ENCODE measurements around the gene CRYGA.

DNA sequence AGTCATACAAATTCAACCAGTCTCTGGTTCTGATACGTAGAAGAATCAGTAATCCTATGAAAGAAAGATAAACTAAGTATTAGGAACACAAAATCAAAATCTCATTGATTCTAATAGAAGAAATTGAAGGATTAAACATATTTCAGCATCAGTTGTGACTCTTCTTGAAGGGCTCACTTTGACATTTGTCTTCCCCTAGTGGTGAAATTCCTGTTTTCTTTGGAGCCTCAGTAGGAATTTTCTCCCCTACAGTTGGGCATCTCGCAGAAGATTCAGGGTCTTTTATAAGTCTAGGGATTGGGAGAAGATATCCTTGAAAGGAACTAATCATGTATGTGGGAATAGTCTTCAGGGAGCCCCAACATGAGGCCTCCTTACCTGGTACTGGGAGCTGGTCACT is 14.6 kb downstream of the CRYGA start:
- TF ChIP-seq EZH2 (IDR thresholded peaks at IDR 0.05; ENCODE audit: insufficient read depth, poor library complexity, severe bottlenecking) (no peak), EZH2phosphoT487 (IDR thresholded peaks at IDR 0.05; ENCODE audit: insufficient read depth, low read depth) (no peak)
